GM18526 (cell line): ENCODE measurements around the gene SHB.

Source experiments
- POLR2A ChIP-seq: IDR thresholded peaks from 3 replicates; pipeline ENCODE4 v1.6.1; 2011; ENCODE audit not compliant: insufficient read length; ENCODE audit errors: extremely low read depth

SHB gene

DNA sequence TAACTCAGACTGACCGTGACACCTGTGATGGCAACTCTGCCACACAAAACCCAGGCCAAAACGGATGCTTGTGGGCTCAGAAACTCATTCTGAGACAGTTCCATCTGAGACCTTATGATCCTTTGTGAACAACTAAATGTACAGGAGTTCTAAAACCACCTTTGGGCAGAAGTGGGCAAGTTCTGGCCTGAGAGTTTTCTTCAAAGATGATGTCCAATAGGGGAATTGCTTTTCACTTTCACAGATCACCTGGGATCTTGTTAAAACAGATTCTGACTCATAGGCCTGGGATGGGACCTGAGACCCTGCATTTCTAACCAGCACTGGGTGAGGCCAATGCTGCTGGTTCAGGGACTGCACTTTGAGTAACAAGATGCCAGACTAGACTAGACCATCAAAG is 97.3 kb downstream of the SHB start:
- no peak for TF ChIP-seq POLR2A

DNA sequence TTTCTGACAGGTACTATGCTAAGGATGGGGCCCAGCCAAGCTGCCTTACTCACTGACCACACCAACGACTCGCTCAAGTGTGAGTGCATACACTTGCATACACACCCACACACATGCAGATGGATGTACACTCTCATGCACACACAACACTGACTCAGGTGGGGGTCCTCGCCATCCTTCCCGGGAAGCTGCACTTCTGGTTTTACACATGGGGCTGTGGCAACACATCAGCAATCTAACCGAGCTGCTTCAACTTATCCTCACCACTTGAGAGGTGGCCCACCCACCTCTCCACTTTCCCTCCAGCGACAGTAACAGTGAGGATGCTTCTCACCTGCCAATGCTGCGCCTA is 97.9 kb downstream of the SHB start:
- no peak for TF ChIP-seq POLR2A

DNA sequence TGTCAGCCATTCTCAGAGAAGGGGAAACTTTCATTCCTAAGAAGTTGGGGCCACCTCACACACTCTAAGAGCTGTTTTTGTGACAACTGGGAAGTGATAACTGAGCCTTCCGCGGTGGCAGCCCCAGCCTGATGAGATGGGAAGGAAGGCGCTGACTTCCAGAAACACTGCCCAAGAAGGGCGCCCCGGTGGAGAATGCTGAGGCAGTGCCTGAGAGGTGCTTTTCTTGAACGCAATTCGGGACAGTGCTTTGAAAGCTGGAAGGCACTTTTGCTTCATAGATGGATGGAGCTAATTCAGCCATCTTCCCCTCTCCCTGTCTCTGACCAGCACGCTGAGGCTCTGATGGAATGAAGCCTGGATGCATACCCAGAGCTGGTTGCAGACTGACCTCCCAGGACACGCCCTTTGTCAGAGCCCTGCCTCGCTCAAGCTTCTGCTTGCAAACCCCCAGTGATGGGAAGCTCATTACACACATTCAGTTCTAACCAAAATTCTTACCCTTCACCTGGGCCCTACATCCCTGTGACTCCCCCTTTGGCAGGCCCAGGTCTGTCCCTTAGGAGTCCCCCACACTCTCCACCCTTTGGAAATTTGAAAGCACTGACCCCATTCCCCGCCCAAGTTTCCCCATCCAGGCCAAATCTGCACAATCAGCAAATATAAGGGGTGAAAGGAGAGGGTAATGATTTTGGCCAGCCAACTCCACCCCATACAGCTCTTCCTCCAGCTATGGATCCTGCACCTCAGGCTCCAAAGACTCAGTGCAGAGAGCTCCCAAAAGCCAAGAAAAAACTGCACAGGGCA is 98.5 kb downstream of the SHB start:
- no peak for TF ChIP-seq POLR2A

- no peak for TF ChIP-seq POLR2A
These were observed 99.3 kb downstream of the SHB start for GRCh38 chr9:37969558-37970300.

- no peak for TF ChIP-seq POLR2A
These were observed 99.9 kb downstream of the SHB start for GRCh38 chr9:37969130-37969529.

GRCh38 chr9:37968228-37968701 is 100.8 kb downstream of the SHB start:
- no peak for TF ChIP-seq POLR2A

DNA sequence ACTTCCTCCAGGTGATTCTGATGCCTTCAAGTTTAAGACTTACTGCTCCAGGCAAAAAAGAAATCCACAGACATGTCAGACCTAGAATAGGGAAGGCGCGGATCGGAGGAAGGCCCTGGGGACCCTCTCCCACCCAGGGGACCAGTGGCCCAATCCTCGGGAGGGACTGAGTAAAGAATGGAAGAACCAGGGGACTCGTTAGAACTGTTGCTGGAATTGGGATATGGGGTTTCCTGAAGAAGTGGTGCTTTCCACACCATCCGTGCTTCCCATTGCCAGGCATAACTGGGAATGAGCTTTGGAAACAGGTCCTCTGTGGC is 101.3 kb downstream of the SHB start:
- TF ChIP-seq POLR2A: no peak

- no peak for TF ChIP-seq POLR2A
These were observed 101.8 kb downstream of the SHB start for GRCh38 chr9:37967014-37967760.

DNA sequence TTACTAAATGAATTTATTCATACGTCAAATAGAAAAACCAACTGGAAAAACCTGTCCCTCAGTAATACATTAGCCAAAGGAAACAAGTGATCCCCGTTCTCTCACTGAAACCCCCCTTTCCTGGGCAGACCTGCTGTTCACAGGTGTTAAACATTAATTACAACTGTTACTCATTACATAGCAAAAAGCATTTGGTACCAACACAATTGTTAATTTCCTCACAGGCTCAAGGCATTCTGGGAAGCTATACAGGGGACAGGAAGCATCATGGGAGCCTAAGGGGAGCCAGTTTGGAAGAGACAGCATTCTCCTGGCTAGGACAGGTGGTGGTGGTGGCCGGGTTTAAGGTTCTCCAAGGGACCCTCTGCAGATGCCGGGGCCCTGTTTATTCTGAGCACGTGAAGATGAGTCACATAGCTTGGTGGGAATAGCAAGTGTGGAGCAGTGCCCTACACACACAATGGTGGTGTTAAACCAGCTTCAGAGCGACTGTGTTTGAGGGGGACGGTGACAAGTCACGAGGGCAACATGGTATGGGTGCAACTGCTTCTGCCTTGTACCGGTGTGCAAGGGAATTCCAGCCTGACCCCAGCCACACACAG is 102.5 kb downstream of the SHB start:
- TF ChIP-seq POLR2A: no peak

- TF ChIP-seq POLR2A: no peak
These were observed 103.9 kb downstream of the SHB start for GRCh38 chr9:37965116-37965515.

DNA sequence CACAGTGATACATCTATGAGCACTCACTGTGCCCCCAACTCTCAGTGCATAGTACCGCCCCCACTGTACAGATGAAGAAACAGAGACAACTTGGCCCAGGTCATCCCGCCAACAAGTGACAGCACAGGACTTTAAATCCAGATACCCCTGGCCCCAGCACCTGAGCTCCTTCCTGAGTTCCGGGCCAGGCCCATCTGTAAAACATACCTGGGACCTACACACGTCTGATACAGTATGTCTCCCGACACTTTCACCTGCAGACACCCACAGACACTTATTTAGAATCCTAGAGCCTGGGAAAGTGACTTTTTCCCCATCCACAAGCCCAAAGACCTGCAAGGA is 104.3 kb downstream of the SHB start:
- TF ChIP-seq POLR2A: no peak

DNA sequence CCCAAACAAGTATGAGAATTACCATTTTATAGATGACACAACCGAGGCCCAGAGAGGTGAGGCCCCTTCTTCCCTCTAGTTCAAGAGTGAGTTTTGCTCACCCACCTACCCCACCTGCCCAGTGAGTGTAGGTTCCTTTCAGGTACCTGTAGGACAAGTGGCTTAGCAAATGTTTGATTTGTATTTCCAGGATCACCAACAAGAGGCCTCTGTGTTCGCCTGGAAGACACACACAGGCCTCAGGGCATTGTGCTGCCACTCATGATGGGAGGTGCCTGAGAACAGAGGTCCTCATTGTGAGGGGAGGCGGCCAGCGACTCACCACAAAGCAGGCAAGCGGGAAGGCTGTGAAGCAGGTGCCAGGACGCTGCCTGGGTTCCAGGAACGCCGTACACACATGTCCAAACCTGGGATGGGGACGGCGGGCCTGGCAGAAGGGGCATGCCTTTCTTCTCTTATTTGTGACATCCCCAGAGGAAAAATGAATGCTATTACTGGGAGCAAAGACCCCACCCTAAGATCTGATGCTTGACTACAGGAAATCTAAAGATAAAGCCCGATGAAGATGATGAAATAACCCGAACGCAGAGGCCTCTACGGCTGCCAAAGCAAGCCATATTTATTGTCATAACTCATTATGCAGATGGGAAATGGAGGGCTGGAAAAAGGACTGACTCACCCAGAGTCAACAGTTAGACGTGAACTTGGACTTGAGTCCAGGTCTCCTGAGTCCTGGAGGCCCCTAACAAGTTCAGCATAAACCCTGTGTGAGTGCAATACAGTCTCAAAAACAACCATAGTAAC is 104.9 kb downstream of the SHB start:
- TF ChIP-seq POLR2A: no peak

GRCh38 chr9:37961351-37961750 is 107.7 kb downstream of the SHB start:
- TF ChIP-seq POLR2A: no peak

DNA sequence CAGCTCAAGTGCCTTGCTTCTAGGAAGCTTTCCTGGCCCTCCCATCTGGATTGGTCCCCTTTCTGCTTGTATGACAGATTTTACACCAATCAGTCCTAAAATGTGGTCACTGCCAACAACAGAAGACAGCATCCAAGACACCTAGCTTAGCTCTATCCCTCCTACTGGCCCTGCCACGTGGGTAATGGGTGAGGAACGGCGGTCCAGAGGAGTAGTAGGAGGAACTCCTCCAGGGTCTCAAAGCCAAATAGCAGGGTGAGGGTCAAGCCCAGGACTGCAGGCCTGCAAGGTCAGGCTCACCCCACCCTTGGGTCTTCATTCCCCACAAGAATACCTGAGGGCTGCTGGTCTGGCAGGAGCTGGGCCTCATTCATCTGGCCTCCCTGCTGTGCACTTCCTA is 108.4 kb downstream of the SHB start:
- no peak for TF ChIP-seq POLR2A

GRCh38 chr9:37959976-37960375 is 109.1 kb downstream of the SHB start:
- TF ChIP-seq POLR2A: no peak
